ENCODE data around the gene EID2B. TPM values are rescaled to one million over a fixed set of nuclear protein-coding genes. Genes with fewer than 3 reads are reported as not detected.

Gene EID2B
- total RNA-seq, 1 experiment from 2014 or later = 9.1 TPM

GRCh38 chr19:39498798-39499642 lies 33.6 kb downstream of the EID2B start, which contains the start of gene DLL3:
DLL3 (plus strand) TSS chr19:39498947; CDS start chr19:39498975, 28 bp downstream.
- peaks cover 10% of the 10 kb centered on the region for H3K27me3 ChIP-seq
- H3K27ac ChIP-seq = no peak within 1 kb of the TSS
- peaks cover 3% of the 10 kb centered on the region; the same call in 1 of the 2 replicates for H3K4me1 ChIP-seq
- H3K4me3 ChIP-seq = peak within 1 kb of the TSS; percentile 36
- H3K36me3 ChIP-seq = no peaks in the 10 kb centered on the region
- DNase-seq = peak; percentile 60 to 68
- H3K9me3 ChIP-seq (replicated peaks) = no peaks in the 10 kb centered on the region

- Histone ChIP-seq H3K4me3 (peak overlapping the region; percentile 36), H3K4me1 (peaks cover 3% of the 10 kb centered on the region; the same call in 1 of the 2 replicates), H3K36me3 (no peaks in the 10 kb centered on the region), H3K27me3 (peaks cover 10% of the 10 kb centered on the region), H3K9me3 (replicated peaks) (no peaks in the 10 kb centered on the region), H3K27ac (no peak overlapping the region)
- peak; percentile 84 to 85 for DNase-seq
Measured at GRCh38 chr19:39497996-39498797, 34.5 kb downstream of the EID2B start.

- Histone ChIP-seq H3K4me1 (peaks cover 3% of the 10 kb centered on the region; the same call in 1 of the 2 replicates), H3K9me3 (replicated peaks) (no peaks in the 10 kb centered on the region), H3K4me3 (peak overlapping the region; percentile 36), H3K36me3 (no peaks in the 10 kb centered on the region), H3K27me3 (peaks cover 10% of the 10 kb centered on the region), H3K27ac (no peak overlapping the region)
- DNase-seq = no peak
Measured at GRCh38 chr19:39497701-39497995, 35.0 kb downstream of the EID2B start.

- Histone ChIP-seq H3K27ac (no peak overlapping the region), H3K4me1 (peaks cover 3% of the 10 kb centered on the region; the same call in 1 of the 2 replicates), H3K4me3 (no peak overlapping the region), H3K36me3 (no peaks in the 10 kb centered on the region), H3K27me3 (peaks cover 10% of the 10 kb centered on the region), H3K9me3 (replicated peaks) (no peaks in the 10 kb centered on the region)
- DNase-seq = no peak
Measured at GRCh38 chr19:39496063-39496462, 36.6 kb downstream of the EID2B start.

DNA sequence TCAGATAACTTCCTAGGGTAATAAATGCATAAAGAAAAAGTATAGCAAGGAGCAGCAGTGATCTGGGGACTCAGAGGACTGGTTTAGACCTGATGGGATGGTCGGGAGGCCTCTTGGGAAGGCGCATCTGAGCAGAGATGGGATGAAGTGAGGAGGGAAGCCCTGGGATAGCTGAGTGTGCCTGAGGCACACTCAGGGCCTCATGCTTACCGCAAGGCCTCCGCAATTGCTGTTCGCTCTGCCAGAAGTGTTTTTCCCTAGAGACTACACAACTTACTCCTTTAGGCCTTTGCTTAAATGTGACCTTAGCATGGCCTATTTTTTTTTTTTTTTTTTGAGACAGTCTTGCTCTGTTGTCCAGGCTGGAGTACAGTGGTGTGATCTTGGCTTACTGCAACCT lies 38.0 kb downstream of the EID2B start:
- Histone ChIP-seq H3K27ac (no peak overlapping the region), H3K36me3 (peaks cover 11% of the 10 kb centered on the region), H3K27me3 (peaks cover 9% of the 10 kb centered on the region), H3K9me3 (replicated peaks) (no peaks in the 10 kb centered on the region), H3K4me1 (peaks cover 3% of the 10 kb centered on the region; the same call in 1 of the 2 replicates), H3K4me3 (no peak overlapping the region)
- DNase-seq = no peak

- no peak for DNase-seq
- Histone ChIP-seq H3K9me3 (replicated peaks) (no peaks in the 10 kb centered on the region), H3K27me3 (no peaks in the 10 kb centered on the region), H3K36me3 (peaks cover 30% of the 10 kb centered on the region), H3K27ac (no peak overlapping the region), H3K4me3 (no peak overlapping the region), H3K4me1 (no peaks in the 10 kb centered on the region)
Measured at GRCh38 chr19:39492788-39493187, 39.9 kb downstream of the EID2B start.

- no peak for DNase-seq
Measured at GRCh38 chr19:39492225-39492624, 40.4 kb downstream of the EID2B start.

DNA sequence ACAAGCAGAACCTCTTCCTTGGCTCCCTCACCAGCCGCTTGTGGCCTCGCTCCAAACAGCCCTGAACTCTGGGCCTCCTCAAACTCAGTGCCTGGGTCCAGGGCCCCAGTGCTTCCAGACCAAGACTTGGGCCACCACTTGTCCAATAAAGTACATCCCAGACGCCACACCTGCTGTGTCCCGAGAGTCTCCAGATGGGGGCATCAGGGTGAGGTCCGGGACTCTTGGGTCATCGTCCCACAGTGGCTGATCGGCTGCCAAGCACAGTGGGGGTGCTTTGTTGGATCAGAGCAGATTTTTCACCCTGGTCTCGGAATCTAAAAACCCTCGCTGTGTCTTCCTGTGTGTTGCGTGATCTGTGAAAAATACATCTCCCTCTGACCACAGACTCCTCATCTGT lies 42.9 kb downstream of the EID2B start:
- no peaks in the 10 kb centered on the region for H3K4me1 ChIP-seq
- H3K9me3 ChIP-seq (replicated peaks) = no peaks in the 10 kb centered on the region
- no peak overlapping the region for H3K27ac ChIP-seq
- no peak for DNase-seq
- peaks cover 52% of the 10 kb centered on the region for H3K36me3 ChIP-seq
- no peaks in the 10 kb centered on the region for H3K27me3 ChIP-seq
- H3K4me3 ChIP-seq = no peak overlapping the region

More at GRCh38 chr19:39492225-39492624, 40.4 kb downstream of the EID2B start:
- no peak overlapping the region for H3K4me3 ChIP-seq
- no peaks in the 10 kb centered on the region for H3K27me3 ChIP-seq
- no peaks in the 10 kb centered on the region for H3K9me3 ChIP-seq (replicated peaks)
- peaks cover 35% of the 10 kb centered on the region for H3K36me3 ChIP-seq
- H3K4me1 ChIP-seq = no peaks in the 10 kb centered on the region
- no peak overlapping the region for H3K27ac ChIP-seq

DNA sequence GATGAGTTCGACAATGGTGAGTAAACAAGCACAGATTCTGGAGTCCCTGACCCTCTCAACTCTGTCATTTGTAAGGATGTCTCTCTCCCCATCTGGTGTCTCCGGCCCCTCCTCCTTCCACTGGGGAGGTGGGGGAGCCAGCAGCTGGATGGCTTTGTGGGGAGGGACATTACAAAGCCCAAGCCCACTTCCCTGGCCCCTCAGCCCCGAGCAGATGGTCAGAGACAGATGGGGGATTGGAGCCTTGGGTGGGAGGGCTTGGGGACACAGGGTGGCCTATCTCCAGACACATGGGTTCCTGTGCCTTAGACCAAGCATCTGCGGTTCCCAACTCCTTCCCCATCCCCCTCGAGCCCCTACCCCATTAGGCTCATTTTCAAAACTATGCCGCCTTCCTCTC lies 49.5 kb downstream of the EID2B start:
- Histone ChIP-seq H3K27ac (no peak overlapping the region), H3K9me3 (replicated peaks) (no peaks in the 10 kb centered on the region), H3K36me3 (peaks cover 36% of the 10 kb centered on the region), H3K4me1 (no peaks in the 10 kb centered on the region), H3K27me3 (no peaks in the 10 kb centered on the region), H3K4me3 (no peak overlapping the region)
- no peak for DNase-seq

GRCh38 chr19:39481676-39482075 lies 51.0 kb downstream of the EID2B start:
- Histone ChIP-seq H3K9me3 (replicated peaks) (no peaks in the 10 kb centered on the region), H3K4me1 (no peaks in the 10 kb centered on the region), H3K4me3 (peak overlapping the region; percentile 93), H3K27me3 (no peaks in the 10 kb centered on the region), H3K36me3 (peaks cover 21% of the 10 kb centered on the region), H3K27ac (no peak overlapping the region; the same call in 1 of the 2 replicates)
- DNase-seq = no peak

- Histone ChIP-seq H3K4me3 (peak overlapping the region; percentile 93), H3K27me3 (no peaks in the 10 kb centered on the region), H3K9me3 (replicated peaks) (no peaks in the 10 kb centered on the region), H3K27ac (peak overlapping the region; percentile 73), H3K36me3 (peaks cover 16% of the 10 kb centered on the region; the same call in 1 of the 2 replicates), H3K4me1 (no peaks in the 10 kb centered on the region)
- no peak for DNase-seq
Measured at GRCh38 chr19:39481229-39481545, 51.5 kb downstream of the EID2B start.

Other genes with a start within 250 kb of the EID2B start
- gene IFNL1, start 236.4 kb downstream of the EID2B start, total RNA-seq (2014; rRNA removed; shearing (Covaris generic)) = not detected in 2 replicates
- gene LRFN1, start 212.0 kb downstream of the EID2B start, total RNA-seq (2014; rRNA removed; shearing (Covaris generic)) = 0.59 and 0.66 TPM in 2 replicates
- gene GMFG, start 196.8 kb downstream of the EID2B start, total RNA-seq (2014; rRNA removed; shearing (Covaris generic)) = 3.3 and 3.7 TPM in 2 replicates
- 125 and 129 TPM in 2 replicates for gene SAMD4B, start 190.4 kb downstream of the EID2B start, total RNA-seq (2014; rRNA removed; shearing (Covaris generic))
- gene PAF1, start 141.7 kb downstream of the EID2B start, total RNA-seq (2014; rRNA removed; shearing (Covaris generic)) = 73.6 and 85.7 TPM in 2 replicates
- gene MED29, start 141.5 kb downstream of the EID2B start, total RNA-seq (2014; rRNA removed; shearing (Covaris generic)) = 28.2 and 31.9 TPM in 2 replicates
- 2.4 and 2.7 TPM in 2 replicates for gene ZFP36, start 126.0 kb downstream of the EID2B start, total RNA-seq (2014; rRNA removed; shearing (Covaris generic))
- 27.9 and 31.0 TPM in 2 replicates for gene PLEKHG2, start 120.2 kb downstream of the EID2B start, total RNA-seq (2014; rRNA removed; shearing (Covaris generic))
- gene RPS16, start 96.9 kb downstream of the EID2B start, total RNA-seq (2014; rRNA removed; shearing (Covaris generic)) = 1,718 and 1,766 TPM in 2 replicates
- gene SUPT5H, start 87.3 kb downstream of the EID2B start, total RNA-seq (2014; rRNA removed; shearing (Covaris generic)) = 89.8 and 106 TPM in 2 replicates
- 184 and 192 TPM in 2 replicates for gene TIMM50, start 52.0 kb downstream of the EID2B start, total RNA-seq (2014; rRNA removed; shearing (Covaris generic))
- gene DLL3, start 33.9 kb downstream of the EID2B start, total RNA-seq (2014; rRNA removed; shearing (Covaris generic)) = 3.7 and 3.8 TPM in 2 replicates
- gene SELENOV, start 17.7 kb downstream of the EID2B start, total RNA-seq (2014; rRNA removed; shearing (Covaris generic)) = 0.15 and 0.32 TPM in 2 replicates
- gene EID2, start 7.3 kb upstream of the EID2B start, total RNA-seq (2014; rRNA removed; shearing (Covaris generic)) = 30.4 and 35.8 TPM in 2 replicates
- not detected in 2 replicates for gene LGALS13, start 69.7 kb upstream of the EID2B start, total RNA-seq (2014; rRNA removed; shearing (Covaris generic))
- gene LGALS16, start 123.1 kb upstream of the EID2B start, total RNA-seq (2014; rRNA removed; shearing (Covaris generic)) = not detected in 2 replicates
- gene LGALS14, start 171.6 kb upstream of the EID2B start, total RNA-seq (2014; rRNA removed; shearing (Covaris generic)) = not detected in 2 replicates
- gene CLC, start 205.2 kb upstream of the EID2B start, total RNA-seq (2014; rRNA removed; shearing (Covaris generic)) = 0.23 TPM in 1 of 2 replicates, not detected in the other
- not detected in 2 replicates for gene LEUTX, start 246.0 kb upstream of the EID2B start, total RNA-seq (2014; rRNA removed; shearing (Covaris generic))